Measurements from ENCODE around the gene SULT1A1. TPM values are rescaled to one million over a fixed set of nuclear protein-coding genes. Genes with fewer than 3 reads are reported as not detected.
"Not testable (repeated sequence)": the region's sequence is repeated elsewhere in the genome, so short reads cannot be mapped to it uniquely, and the experiment has no call there.

SULT1A1 gene
- total RNA-seq, 1 donor from 2014 or later: 0.41 TPM

DNA sequence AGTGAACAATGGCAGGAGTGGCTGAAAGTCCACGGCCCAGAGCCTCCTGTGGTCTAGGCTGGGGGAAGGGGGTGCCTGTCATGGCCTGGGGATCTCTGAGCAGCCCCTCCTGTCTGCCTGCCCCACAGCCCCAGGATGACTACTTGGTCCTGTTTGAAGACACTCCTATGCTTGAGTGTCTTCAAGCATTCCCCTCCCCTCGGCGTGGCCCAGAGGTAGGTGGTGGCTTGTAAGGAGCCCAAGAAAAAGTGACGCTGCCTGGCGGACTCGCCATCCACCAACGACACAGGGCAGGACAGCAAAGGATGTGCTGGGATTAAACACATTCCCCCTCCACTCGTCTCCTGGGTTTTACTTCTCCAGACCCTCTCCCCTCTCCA, 5.7 kb downstream of the SULT1A1 start:
- Histone ChIP-seq H3K4me2 (ENCODE audit: low read length) (no peak overlapping the region), H3K79me2 (ENCODE audit: insufficient read depth, low read length) (no peaks in the 10 kb centered on the region), H3K36me3 (ENCODE audit: insufficient read depth, low read length) (no peaks in the 10 kb centered on the region), H3K9me3 (ENCODE audit: insufficient read depth, low read depth, low read length) (no peaks in the 10 kb centered on the region), H4K20me1 (ENCODE audit: insufficient read depth, low read length) (no peaks in the 10 kb centered on the region), H3K4me3 (ENCODE audit: insufficient read depth, low read depth, low read length) (no peak overlapping the region), H3K27me3 (ENCODE audit: insufficient read depth, low read length) (no peaks in the 10 kb centered on the region), H3K27ac (ENCODE audit: low read depth, low read length) (no peak overlapping the region), H2AFZ (ENCODE audit: low read depth, low read length) (no peak overlapping the region), H3K4me1 (ENCODE audit: insufficient read depth, low read length) (no peaks in the 10 kb centered on the region), H3K9ac (ENCODE audit: low read length) (no peak overlapping the region)
- FAIRE-seq: no peak
- no peaks in the 10 kb centered on the region for H3K36me3 Mint-ChIP-seq (ENCODE audit: low read depth, unreplicated experiment)
- H3K4me3 Mint-ChIP-seq (ENCODE audit: unreplicated experiment): no peak overlapping the region
- H3K4me1 Mint-ChIP-seq (ENCODE audit: low read depth, unreplicated experiment): no peaks in the 10 kb centered on the region
- H3K9me3 Mint-ChIP-seq (ENCODE audit: unreplicated experiment): no peaks in the 10 kb centered on the region
- TF ChIP-seq EZH2 (IDR thresholded peaks at IDR 0.05; ENCODE audit: insufficient read depth, low read length): no peak
- TF ChIP-seq, protein P1, sequence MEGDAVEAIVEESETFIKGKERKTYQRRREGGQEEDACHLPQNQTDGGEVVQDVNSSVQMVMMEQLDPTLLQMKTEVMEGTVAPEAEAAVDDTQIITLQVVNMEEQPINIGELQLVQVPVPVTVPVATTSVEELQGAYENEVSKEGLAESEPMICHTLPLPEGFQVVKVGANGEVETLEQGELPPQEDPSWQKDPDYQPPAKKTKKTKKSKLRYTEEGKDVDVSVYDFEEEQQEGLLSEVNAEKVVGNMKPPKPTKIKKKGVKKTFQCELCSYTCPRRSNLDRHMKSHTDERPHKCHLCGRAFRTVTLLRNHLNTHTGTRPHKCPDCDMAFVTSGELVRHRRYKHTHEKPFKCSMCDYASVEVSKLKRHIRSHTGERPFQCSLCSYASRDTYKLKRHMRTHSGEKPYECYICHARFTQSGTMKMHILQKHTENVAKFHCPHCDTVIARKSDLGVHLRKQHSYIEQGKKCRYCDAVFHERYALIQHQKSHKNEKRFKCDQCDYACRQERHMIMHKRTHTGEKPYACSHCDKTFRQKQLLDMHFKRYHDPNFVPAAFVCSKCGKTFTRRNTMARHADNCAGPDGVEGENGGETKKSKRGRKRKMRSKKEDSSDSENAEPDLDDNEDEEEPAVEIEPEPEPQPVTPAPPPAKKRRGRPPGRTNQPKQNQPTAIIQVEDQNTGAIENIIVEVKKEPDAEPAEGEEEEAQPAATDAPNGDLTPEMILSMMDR (IDR thresholded peaks at IDR 0.05; ENCODE audit: insufficient read depth, low read depth, low read length): no peak
- no peak for DNase-seq (ENCODE audit: low read depth)
- no peak overlapping the region for H3K27ac Mint-ChIP-seq (ENCODE audit: unreplicated experiment)
- H3K27me3 Mint-ChIP-seq (ENCODE audit: low read depth, unreplicated experiment): peaks cover 25% of the 10 kb centered on the region

DNA sequence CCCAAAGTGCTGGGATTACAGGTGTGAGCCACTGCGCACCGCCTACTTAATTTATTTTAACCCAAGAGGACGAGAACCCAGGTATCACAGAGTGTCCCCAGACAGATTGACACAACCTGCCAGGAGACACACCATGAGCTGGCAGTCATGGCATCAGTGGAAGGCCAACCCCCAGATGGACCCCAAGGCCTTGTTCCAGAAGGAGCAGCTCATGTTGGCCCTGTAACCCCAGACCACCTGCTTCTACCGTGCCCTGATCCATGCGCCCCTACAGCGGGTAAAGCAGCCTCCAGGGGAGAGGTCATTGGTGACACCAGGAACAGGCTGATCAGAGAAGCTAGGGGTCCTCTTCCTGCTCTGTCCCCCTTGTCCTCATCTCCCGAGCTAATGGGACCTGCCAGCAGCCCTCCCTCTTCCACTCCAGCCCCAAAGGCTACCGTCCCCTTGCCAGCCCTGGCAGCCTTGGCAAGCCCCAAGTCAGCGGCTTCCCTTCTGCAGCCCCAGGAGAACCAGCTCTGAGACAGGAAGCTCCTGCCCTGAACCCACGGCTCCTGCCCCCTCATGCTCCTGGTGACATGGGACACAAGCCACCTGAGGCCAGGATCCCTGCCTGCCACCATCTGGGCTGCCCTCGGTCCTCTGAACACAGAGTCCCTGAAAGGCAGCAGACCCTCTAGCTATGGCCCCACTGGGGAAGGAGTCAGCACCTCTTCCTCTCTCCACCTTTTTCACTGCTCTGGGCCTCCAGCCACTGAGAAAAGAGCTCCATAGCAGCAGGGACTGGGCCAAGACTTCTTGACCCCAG, 6.3 kb downstream of the SULT1A1 start:
- Histone ChIP-seq H3K4me3 (ENCODE audit: insufficient read depth, low read depth, low read length) (no peak overlapping the region), H2AFZ (ENCODE audit: low read depth, low read length) (no peak overlapping the region), H3K79me2 (ENCODE audit: insufficient read depth, low read length) (no peaks in the 10 kb centered on the region), H3K27me3 (ENCODE audit: insufficient read depth, low read length) (no peaks in the 10 kb centered on the region), H3K36me3 (ENCODE audit: insufficient read depth, low read length) (no peaks in the 10 kb centered on the region), H3K9me3 (ENCODE audit: insufficient read depth, low read depth, low read length) (no peaks in the 10 kb centered on the region), H3K4me2 (ENCODE audit: low read length) (no peak overlapping the region), H3K27ac (ENCODE audit: low read depth, low read length) (no peak overlapping the region), H4K20me1 (ENCODE audit: insufficient read depth, low read length) (no peaks in the 10 kb centered on the region), H3K9ac (ENCODE audit: low read length) (no peak overlapping the region), H3K4me1 (ENCODE audit: insufficient read depth, low read length) (no peaks in the 10 kb centered on the region)
- Mint-ChIP-seq H3K36me3 (ENCODE audit: low read depth, unreplicated experiment) (no peaks in the 10 kb centered on the region), H3K4me1 (ENCODE audit: low read depth, unreplicated experiment) (no peaks in the 10 kb centered on the region), H3K27ac (ENCODE audit: unreplicated experiment) (no peak overlapping the region), H3K4me3 (ENCODE audit: unreplicated experiment) (no peak overlapping the region), H3K27me3 (ENCODE audit: low read depth, unreplicated experiment) (peaks cover 25% of the 10 kb centered on the region), H3K9me3 (ENCODE audit: unreplicated experiment) (no peaks in the 10 kb centered on the region)
- DNase-seq (ENCODE audit: low read depth) (no peak), FAIRE-seq (no peak)
- TF ChIP-seq, protein P1 (IDR thresholded peaks at IDR 0.05; ENCODE audit: insufficient read depth, low read depth, low read length): no peak
- no peak for TF ChIP-seq EZH2 (IDR thresholded peaks at IDR 0.05; ENCODE audit: insufficient read depth, low read length)

DNA sequence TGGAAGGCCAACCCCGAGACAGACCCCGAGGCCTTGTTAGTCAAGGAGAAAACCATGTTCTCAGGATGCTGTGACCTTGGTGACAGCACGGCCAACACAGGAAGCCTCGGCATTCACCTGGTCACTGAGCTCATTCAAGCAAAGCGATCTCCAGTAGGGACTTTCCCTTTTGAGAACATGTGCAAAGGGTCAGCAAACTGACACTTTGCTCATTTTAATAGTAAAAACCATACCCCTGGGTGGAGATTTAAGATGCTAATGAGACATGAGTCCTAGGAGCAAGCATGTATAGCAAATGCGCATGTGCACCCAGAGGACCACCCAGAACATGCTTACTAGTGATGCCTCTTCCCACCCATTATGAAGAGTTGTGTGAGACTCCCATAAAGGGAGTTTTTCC, 7.3 kb downstream of the SULT1A1 start:
- H3K9ac ChIP-seq (ENCODE audit: low read length): no peak overlapping the region
- H3K9me3 ChIP-seq (ENCODE audit: insufficient read depth, low read depth, low read length): no peaks in the 10 kb centered on the region
- H4K20me1 ChIP-seq (ENCODE audit: insufficient read depth, low read length): no peaks in the 10 kb centered on the region
- TF ChIP-seq EZH2 (IDR thresholded peaks at IDR 0.05; ENCODE audit: insufficient read depth, low read length): no peak
- TF ChIP-seq, protein P1 (IDR thresholded peaks at IDR 0.05; ENCODE audit: insufficient read depth, low read depth, low read length): no peak
- Mint-ChIP-seq H3K27ac (ENCODE audit: unreplicated experiment) (no peak overlapping the region), H3K36me3 (ENCODE audit: low read depth, unreplicated experiment) (no peaks in the 10 kb centered on the region), H3K4me1 (ENCODE audit: low read depth, unreplicated experiment) (peaks cover under 1% of the 10 kb centered on the region), H3K27me3 (ENCODE audit: low read depth, unreplicated experiment) (peaks cover 25% of the 10 kb centered on the region), H3K4me3 (ENCODE audit: unreplicated experiment) (no peak overlapping the region), H3K9me3 (ENCODE audit: unreplicated experiment) (no peaks in the 10 kb centered on the region)
- H3K27me3 ChIP-seq (ENCODE audit: insufficient read depth, low read length): no peaks in the 10 kb centered on the region
- no peak overlapping the region for H3K4me3 ChIP-seq (ENCODE audit: insufficient read depth, low read depth, low read length)
- no peaks in the 10 kb centered on the region for H3K4me1 ChIP-seq (ENCODE audit: insufficient read depth, low read length)
- H2AFZ ChIP-seq (ENCODE audit: low read depth, low read length): no peak overlapping the region
- no peak overlapping the region for H3K27ac ChIP-seq (ENCODE audit: low read depth, low read length)
- no peak overlapping the region for H3K4me2 ChIP-seq (ENCODE audit: low read length)
- no peak for DNase-seq (ENCODE audit: low read depth)
- FAIRE-seq: no peak
- no peaks in the 10 kb centered on the region for H3K36me3 ChIP-seq (ENCODE audit: insufficient read depth, low read length)
- no peaks in the 10 kb centered on the region for H3K79me2 ChIP-seq (ENCODE audit: insufficient read depth, low read length)

DNA sequence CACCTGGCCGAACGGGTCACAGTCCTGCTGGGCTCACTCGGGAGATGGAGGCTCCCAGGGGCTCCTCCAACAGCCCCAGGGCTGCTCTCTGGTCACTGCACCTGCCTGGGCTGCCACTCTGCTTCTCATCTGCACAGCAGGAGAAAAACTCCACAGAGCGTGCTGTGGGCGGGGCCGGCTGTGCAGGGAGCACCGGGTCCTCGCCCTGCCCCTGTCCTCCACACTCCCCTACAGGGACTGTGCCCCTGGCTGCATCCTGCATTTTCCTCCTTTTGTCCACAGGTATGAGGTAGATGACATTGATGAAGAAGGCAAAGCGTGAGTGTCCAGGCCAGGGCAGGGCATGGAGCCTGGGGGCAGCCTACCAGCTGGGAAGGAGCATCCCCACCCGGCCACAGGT, 7.8 kb downstream of the SULT1A1 start:
- not testable (repeated sequence) for H2AFZ ChIP-seq (ENCODE audit: low read depth, low read length); H4K20me1 ChIP-seq (ENCODE audit: insufficient read depth, low read length); H3K27ac Mint-ChIP-seq (ENCODE audit: unreplicated experiment); H3K27me3 ChIP-seq (ENCODE audit: insufficient read depth, low read length); H3K4me3 Mint-ChIP-seq (ENCODE audit: unreplicated experiment); H3K4me2 ChIP-seq (ENCODE audit: low read length); H3K4me3 ChIP-seq (ENCODE audit: insufficient read depth, low read depth, low read length); H3K9me3 ChIP-seq (ENCODE audit: insufficient read depth, low read depth, low read length); H3K27ac ChIP-seq (ENCODE audit: low read depth, low read length); H3K36me3 ChIP-seq (ENCODE audit: insufficient read depth, low read length); H3K4me1 Mint-ChIP-seq (ENCODE audit: low read depth, unreplicated experiment); H3K9ac ChIP-seq (ENCODE audit: low read length); DNase-seq (ENCODE audit: low read depth); H3K4me1 ChIP-seq (ENCODE audit: insufficient read depth, low read length); H3K9me3 Mint-ChIP-seq (ENCODE audit: unreplicated experiment); H3K36me3 Mint-ChIP-seq (ENCODE audit: low read depth, unreplicated experiment); H3K79me2 ChIP-seq (ENCODE audit: insufficient read depth, low read length); FAIRE-seq
- H3K27me3 Mint-ChIP-seq (ENCODE audit: low read depth, unreplicated experiment): peaks cover 23% of the 10 kb centered on the region
